Spleen (tissue), 7 donors: ENCODE data around the gene HPSE2.
"Not testable (repeated sequence)": the region's sequence is repeated elsewhere in the genome, so short reads cannot be mapped to it uniquely, and the experiment has no call there.

Experiments used
- CTCF ChIP-seq, 11 experiments: fragments of 200-600 bp in 7 of 11; fragments of 450-650 bp in 4 of 11; sonication (generic) in 4 of 11; IDR thresholded peaks in 8 of 11; conservative IDR thresholded peaks in 3 of 11; 1 replicate in 7 of 11; 2 replicates in 4 of 11; pipeline versions ENCODE4 v1.4.0 to v1.8.0; 2016 to 2021; ENCODE audit warnings: antibody characterized with exemption in 11 of 11, inconsistent platforms in 4 of 11, mild to moderate bottlenecking in 1 of 11
- POLR2A ChIP-seq, 3 donors: fragments of 450-650 bp; IDR thresholded peaks; one replicate each; pipeline ENCODE4 v1.5.1; 2017; ENCODE audit warnings: antibody characterized with exemption in 3 of 3, mild to moderate bottlenecking in 1 of 3
- donor health status: DM: no; HTN: no; CAD: no; lungs with moderate emphysema.
- donor health status: DM: no; HTN: no; CAD: no.
- donor health status: DM: no; HTN: no; CAD: no.

GRCh38 chr10:98502535-98502934 lies 733.1 kb downstream of the HPSE2 start:
- not testable (repeated sequence) for TF ChIP-seq POLR2A (IDR thresholded peaks at IDR 0.05); CTCF (IDR thresholded peaks at IDR 0.05 in 8 of 11, conservative IDR thresholded peaks at IDR 0.05 in 3 of 11)
